ENCODE measurements around the gene NR2F1-AS1.
"Not testable (repeated sequence)": the region's sequence is repeated elsewhere in the genome, so short reads cannot be mapped to it uniquely, and the experiment has no call there.

The NR2F1-AS1 gene

DNA sequence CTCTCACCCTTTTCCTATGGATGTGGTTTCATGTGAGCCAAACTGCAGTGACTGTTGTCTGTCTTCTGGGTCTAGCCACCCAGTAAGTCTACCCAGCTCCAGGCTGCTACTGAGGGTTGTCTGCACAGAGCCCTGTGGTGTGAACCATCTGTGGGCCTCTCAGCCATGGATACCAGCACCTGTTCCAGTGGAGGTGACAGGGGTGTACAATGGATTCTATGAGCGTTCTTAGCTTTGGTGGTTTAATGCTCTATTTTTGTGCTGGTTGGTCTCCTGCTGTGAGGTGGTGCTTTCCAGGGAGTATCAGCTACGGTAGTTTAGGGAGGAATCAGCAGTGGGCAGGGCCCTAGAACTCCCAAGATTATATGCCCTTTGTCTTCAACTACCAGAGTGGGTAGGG lies 186.7 kb downstream of the NR2F1-AS1 start:
- Histone ChIP-seq H3K36me3 (replicated peaks; ENCODE audit: insufficient read depth, low read length) (no peaks in the 10 kb centered on the region), H3K79me2 (ENCODE audit: low read length) (no peaks in the 10 kb centered on the region), H2AFZ (ENCODE audit: low read length) (no peak overlapping the region), H3K27me3 (replicated peaks; ENCODE audit: insufficient read depth, low read length) (no peaks in the 10 kb centered on the region), H3K9me2 (replicated peaks; ENCODE audit: insufficient read depth, low read length) (no peaks in the 10 kb centered on the region), H3K4me2 (ENCODE audit: low read depth, low read length) (no peak overlapping the region), H3K9me3 (replicated peaks; ENCODE audit: insufficient read depth, low read length) (no peaks in the 10 kb centered on the region), H3K4me1 (ENCODE audit: low read length) (no peaks in the 10 kb centered on the region), H3F3A (ENCODE audit: insufficient read depth, low read length) (no peaks in the 10 kb centered on the region), H3K4me3 (ENCODE audit: low read length) (no peak overlapping the region), H3K27ac (ENCODE audit: low read length) (no peak overlapping the region), H3K9ac (ENCODE audit: low read length) (no peak overlapping the region), H4K20me1 (ENCODE audit: insufficient read depth, low read length) (no peaks in the 10 kb centered on the region)
- no peak for DNase-seq
- TF ChIP-seq EZH2 (optimal IDR thresholded peaks at IDR 0.05; ENCODE audit: low read depth, low read length) (no peak), EZH2phosphoT487 (IDR thresholded peaks at IDR 0.05; ENCODE audit: low read length) (no peak)
- TF ChIP-seq, protein P1, sequence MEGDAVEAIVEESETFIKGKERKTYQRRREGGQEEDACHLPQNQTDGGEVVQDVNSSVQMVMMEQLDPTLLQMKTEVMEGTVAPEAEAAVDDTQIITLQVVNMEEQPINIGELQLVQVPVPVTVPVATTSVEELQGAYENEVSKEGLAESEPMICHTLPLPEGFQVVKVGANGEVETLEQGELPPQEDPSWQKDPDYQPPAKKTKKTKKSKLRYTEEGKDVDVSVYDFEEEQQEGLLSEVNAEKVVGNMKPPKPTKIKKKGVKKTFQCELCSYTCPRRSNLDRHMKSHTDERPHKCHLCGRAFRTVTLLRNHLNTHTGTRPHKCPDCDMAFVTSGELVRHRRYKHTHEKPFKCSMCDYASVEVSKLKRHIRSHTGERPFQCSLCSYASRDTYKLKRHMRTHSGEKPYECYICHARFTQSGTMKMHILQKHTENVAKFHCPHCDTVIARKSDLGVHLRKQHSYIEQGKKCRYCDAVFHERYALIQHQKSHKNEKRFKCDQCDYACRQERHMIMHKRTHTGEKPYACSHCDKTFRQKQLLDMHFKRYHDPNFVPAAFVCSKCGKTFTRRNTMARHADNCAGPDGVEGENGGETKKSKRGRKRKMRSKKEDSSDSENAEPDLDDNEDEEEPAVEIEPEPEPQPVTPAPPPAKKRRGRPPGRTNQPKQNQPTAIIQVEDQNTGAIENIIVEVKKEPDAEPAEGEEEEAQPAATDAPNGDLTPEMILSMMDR (IDR thresholded peaks at IDR 0.05; ENCODE audit: low read length) = no peak

DNA sequence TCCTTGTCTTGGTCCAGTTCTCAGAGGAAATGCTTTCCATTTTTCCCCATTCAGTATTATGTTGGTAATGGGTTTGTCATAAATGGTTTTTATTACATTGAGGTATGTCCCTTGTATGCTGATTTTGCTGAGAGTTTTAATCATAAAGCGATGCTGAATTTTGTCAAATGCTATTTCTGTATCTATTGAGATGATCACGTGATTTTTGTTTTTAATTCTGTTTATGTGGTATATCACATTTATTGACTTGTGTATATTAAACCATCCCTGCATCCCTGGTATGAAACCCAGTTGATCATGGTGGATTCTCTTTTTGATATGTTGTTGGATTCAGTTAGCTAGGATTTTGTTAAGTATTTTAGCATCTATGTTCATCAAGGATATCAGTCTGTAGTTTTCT lies 189.8 kb downstream of the NR2F1-AS1 start:
- H3K79me2 ChIP-seq (ENCODE audit: low read length); H3K9me3 ChIP-seq (replicated peaks; ENCODE audit: insufficient read depth, low read length); H3K4me2 ChIP-seq (ENCODE audit: low read depth, low read length); H3K27me3 ChIP-seq (replicated peaks; ENCODE audit: insufficient read depth, low read length); H3K36me3 ChIP-seq (replicated peaks; ENCODE audit: insufficient read depth, low read length); H4K20me1 ChIP-seq (ENCODE audit: insufficient read depth, low read length); H3K27ac ChIP-seq (ENCODE audit: low read length); H3K9ac ChIP-seq (ENCODE audit: low read length); DNase-seq; H3K9me2 ChIP-seq (replicated peaks; ENCODE audit: insufficient read depth, low read length); H3K4me3 ChIP-seq (ENCODE audit: low read length); H2AFZ ChIP-seq (ENCODE audit: low read length); H3F3A ChIP-seq (ENCODE audit: insufficient read depth, low read length); H3K4me1 ChIP-seq (ENCODE audit: low read length): not testable (repeated sequence)

DNA sequence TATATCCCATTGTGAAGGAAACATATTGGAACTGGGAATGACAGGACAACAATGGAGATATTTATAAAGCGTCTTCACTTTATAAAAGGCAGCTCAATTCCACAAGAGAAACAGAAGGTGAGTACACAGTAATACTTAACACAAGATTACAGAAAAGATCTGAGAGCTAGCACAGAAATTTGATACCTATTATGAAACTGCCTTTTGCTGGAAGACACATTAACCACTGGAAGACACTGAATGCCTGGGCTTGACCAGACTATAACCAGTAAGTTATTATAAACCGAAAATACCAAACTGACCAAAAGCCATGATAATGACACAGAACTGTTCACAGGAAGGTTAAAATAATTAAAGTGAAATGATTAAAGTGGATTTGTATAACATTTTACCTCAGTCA lies 195.4 kb downstream of the NR2F1-AS1 start:
- Histone ChIP-seq H3K36me3 (replicated peaks; ENCODE audit: insufficient read depth, low read length) (no peaks in the 10 kb centered on the region), H4K20me1 (ENCODE audit: insufficient read depth, low read length) (no peaks in the 10 kb centered on the region), H3F3A (ENCODE audit: insufficient read depth, low read length) (no peaks in the 10 kb centered on the region), H3K27me3 (replicated peaks; ENCODE audit: insufficient read depth, low read length) (no peaks in the 10 kb centered on the region), H2AFZ (ENCODE audit: low read length) (no peak overlapping the region), H3K4me1 (ENCODE audit: low read length) (no peaks in the 10 kb centered on the region), H3K4me3 (ENCODE audit: low read length) (no peak overlapping the region), H3K9me2 (replicated peaks; ENCODE audit: insufficient read depth, low read length) (no peaks in the 10 kb centered on the region), H3K27ac (ENCODE audit: low read length) (no peak overlapping the region), H3K9me3 (replicated peaks; ENCODE audit: insufficient read depth, low read length) (no peaks in the 10 kb centered on the region), H3K4me2 (ENCODE audit: low read depth, low read length) (no peak overlapping the region), H3K9ac (ENCODE audit: low read length) (no peak overlapping the region), H3K79me2 (ENCODE audit: low read length) (no peaks in the 10 kb centered on the region)
- TF ChIP-seq, protein P1 (IDR thresholded peaks at IDR 0.05; ENCODE audit: low read length) = no peak
- TF ChIP-seq EZH2 (optimal IDR thresholded peaks at IDR 0.05; ENCODE audit: low read depth, low read length) (no peak), EZH2phosphoT487 (IDR thresholded peaks at IDR 0.05; ENCODE audit: low read length) (no peak)
- no peak for DNase-seq

DNA sequence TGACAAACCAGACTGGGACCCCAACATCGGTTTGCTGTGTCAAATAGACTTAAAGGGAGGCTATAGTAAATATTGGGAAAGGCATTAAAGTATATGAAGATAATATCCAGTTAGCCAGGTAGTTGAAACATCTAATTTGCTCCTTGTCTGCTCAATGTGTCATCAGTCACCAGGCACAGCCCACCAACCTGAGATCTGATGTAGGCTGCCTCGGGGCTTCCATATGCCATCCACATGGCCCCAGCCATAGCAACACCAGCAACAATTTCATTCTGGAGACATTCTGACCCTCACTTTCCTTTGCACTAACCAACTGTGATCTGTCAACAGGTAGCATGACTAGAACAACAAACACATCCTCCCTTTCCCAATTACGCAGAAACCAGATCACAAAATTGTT lies 196.0 kb downstream of the NR2F1-AS1 start:
- Histone ChIP-seq H2AFZ (ENCODE audit: low read length) (no peak overlapping the region), H3K4me3 (ENCODE audit: low read length) (no peak overlapping the region), H3K9me3 (replicated peaks; ENCODE audit: insufficient read depth, low read length) (no peaks in the 10 kb centered on the region), H3K79me2 (ENCODE audit: low read length) (no peaks in the 10 kb centered on the region), H3K4me1 (ENCODE audit: low read length) (no peaks in the 10 kb centered on the region), H3K9me2 (replicated peaks; ENCODE audit: insufficient read depth, low read length) (no peaks in the 10 kb centered on the region), H3K27me3 (replicated peaks; ENCODE audit: insufficient read depth, low read length) (no peaks in the 10 kb centered on the region), H3K9ac (ENCODE audit: low read length) (no peak overlapping the region), H3K27ac (ENCODE audit: low read length) (no peak overlapping the region), H4K20me1 (ENCODE audit: insufficient read depth, low read length) (no peaks in the 10 kb centered on the region), H3F3A (ENCODE audit: insufficient read depth, low read length) (no peaks in the 10 kb centered on the region), H3K4me2 (ENCODE audit: low read depth, low read length) (no peak overlapping the region), H3K36me3 (replicated peaks; ENCODE audit: insufficient read depth, low read length) (no peaks in the 10 kb centered on the region)
- TF ChIP-seq EZH2 (optimal IDR thresholded peaks at IDR 0.05; ENCODE audit: low read depth, low read length) (no peak), EZH2phosphoT487 (IDR thresholded peaks at IDR 0.05; ENCODE audit: low read length) (no peak)
- TF ChIP-seq, protein P1 (IDR thresholded peaks at IDR 0.05; ENCODE audit: low read length) = no peak
- DNase-seq = no peak

Data from MM.1S (cell line).